HCT116 (cell line): ENCODE data around the gene PTGDS. TPM values are rescaled to one million over a fixed set of nuclear protein-coding genes. Genes with fewer than 3 reads are reported as not detected.

ENCODE experiments used
- ATAC-seq: fragments of 200-7000 bp; cut with Tn5 transposase; 2 replicates; pipeline ENCODE4 v1.9.1; 2020; ENCODE audit warnings: mild to moderate bottlenecking, moderate library complexity
- BruUV-seq: library from RNA; stranded (reverse); fragments of 400-500 nt; replicated peaks from 2 replicates; lab custom pipeline; 2021; lab: Mats Ljungman, UMichigan
- CTCF ChIA-PET: fragments of 300-600 bp; sonication (Branson Sonifier 250); formaldehyde crosslinking; loops from one replicate; lab custom pipeline; 2021; ENCODE audit warnings: antibody characterized with exemption; lab: Charles Lee
- POLR2A ChIA-PET: fragments of 300-600, 350-600 bp; sonication (Branson Sonifier 250); formaldehyde crosslinking; loops from one replicate; lab custom pipeline; 2021; ENCODE audit warnings: antibody characterized with exemption; lab: Charles Lee
- RAD21 ChIA-PET, 2 experiments: fragments of 300-600 bp; sonication (Branson Sonifier 250); formaldehyde crosslinking; loops; one replicate each; lab custom pipeline; 2023; ENCODE audit warnings: low total read pairs in 2 of 2; ENCODE audit not compliant: uncharacterized antibody in 2 of 2, unreplicated experiment in 2 of 2, low non-redundant PET in 1 of 2; lab: Charles Lee
- DNase-seq: peaks from one replicate; pipeline ENCODE4 v3.0.0-alpha.2; 2010; ENCODE audit warnings: low read depth, low spot score
- H2AFZ ChIP-seq: fragments of 200-600 bp; shearing (Covaris generic), sonication (generic); 2 replicates; pipeline ENCODE4 v1.6.1; 2017; ENCODE audit warnings: low read depth, mixed run types, mixed read lengths, antibody characterized with exemption, low read length; ENCODE audit not compliant: poor library complexity, severe bottlenecking
- H3K27ac ChIP-seq: 2 replicates; pipeline ENCODE4 v1.5.1; 2012; ENCODE audit warnings: low read depth, low read length
- H3K27me3 ChIP-seq: fragments of 200-600 bp; sonication (generic); 2 replicates; pipeline ENCODE4 v1.6.1; 2016; ENCODE audit warnings: mixed run types, low read length, mixed read lengths; ENCODE audit not compliant: insufficient read depth
- H3K36me3 ChIP-seq, 2 experiments: fragments of 200-500 bp in 1 of 2; fragments of 200-600 bp in 1 of 2; sonication (Bioruptor generic) in 1 of 2; sonication (generic) in 1 of 2; 2 replicates each; pipeline versions ENCODE4 v1.5.1 to v1.6.1; 2014 to 2016; ENCODE audit warnings: low read length in 2 of 2, inconsistent platforms in 1 of 2, mixed read lengths in 1 of 2, mixed run types in 1 of 2; ENCODE audit not compliant: insufficient read depth in 2 of 2, control insufficient read depth in 1 of 2
- H3K4me1 ChIP-seq, 2 experiments: fragments of 200-600 bp in 1 of 2; sonication (generic) in 1 of 2; 2 replicates each; pipeline versions ENCODE4 v1.5.1 to v1.6.1; 2012 to 2017; ENCODE audit warnings: low read length in 2 of 2, inconsistent platforms in 1 of 2, mild to moderate bottlenecking in 1 of 2, mixed read lengths in 1 of 2, mixed run types in 1 of 2, moderate library complexity in 1 of 2; ENCODE audit not compliant: insufficient read depth in 2 of 2, control insufficient read depth in 1 of 2
- H3K4me2 ChIP-seq: fragments of 200-600 bp; sonication (generic); 2 replicates; pipeline ENCODE4 v1.6.1; 2017; ENCODE audit warnings: mixed run types, low read length, mixed read lengths
- H3K4me3 ChIP-seq, 2 experiments: fragments of 200-600 bp in 1 of 2; sonication (generic) in 1 of 2; replicated peaks in 1 of 2; 2 replicates each; pipeline ENCODE4 v1.5.1; 2011 to 2016; ENCODE audit warnings: low read length in 2 of 2, control low read depth in 1 of 2, low read depth in 1 of 2, mild to moderate bottlenecking in 1 of 2, mixed read lengths in 1 of 2, mixed run types in 1 of 2
- H3K79me2 ChIP-seq: fragments of 200-600 bp; sonication (generic); 2 replicates; pipeline ENCODE4 v1.6.1; 2017; ENCODE audit warnings: mild to moderate bottlenecking, mixed run types, low read length, moderate library complexity, mixed read lengths; ENCODE audit not compliant: insufficient read depth
- H3K9ac ChIP-seq: fragments of 200-600 bp; sonication (generic); 2 replicates; pipeline ENCODE4 v1.6.1; 2016; ENCODE audit warnings: low read length, mixed read lengths
- H3K9me2 ChIP-seq: fragments of 200-600 bp; sonication (generic), shearing (Covaris generic); 2 replicates; pipeline ENCODE4 v1.6.1; 2017; ENCODE audit warnings: mixed run types, mild to moderate bottlenecking, moderate library complexity; ENCODE audit not compliant: insufficient read depth
- H3K9me3 ChIP-seq, 2 experiments: fragments of 200-500 bp in 1 of 2; fragments of 200-600 bp in 1 of 2; sonication (Bioruptor generic) in 1 of 2; sonication (generic) in 1 of 2; 2 replicates each; pipeline ENCODE4 v1.6.1; 2014 to 2017; ENCODE audit warnings: low read length in 2 of 2, mixed read lengths in 2 of 2, inconsistent platforms in 1 of 2, low read depth in 1 of 2, mild to moderate bottlenecking in 1 of 2, mixed run types in 1 of 2, moderate library complexity in 1 of 2; ENCODE audit not compliant: control insufficient read depth in 1 of 2, insufficient read depth in 1 of 2
- H4K20me1 ChIP-seq: fragments of 200-600 bp; sonication (generic), shearing (Covaris generic); 2 replicates; pipeline ENCODE4 v1.6.1; 2017; ENCODE audit warnings: mixed run types, mild to moderate bottlenecking, moderate library complexity; ENCODE audit not compliant: insufficient read depth
- CBX3 ChIP-seq: IDR thresholded peaks from 2 replicates; pipeline ENCODE4 v1.6.1; 2012; ENCODE audit warnings: low read depth
- CTCF ChIP-seq, 3 experiments: fragments of 200-600 bp in 1 of 3; sonication (generic) in 1 of 3; IDR thresholded peaks in 2 of 3; conservative IDR thresholded peaks in 1 of 3; 2 replicates each; pipeline ENCODE4 v1.5.1; 2012 to 2017; ENCODE audit warnings: low read depth in 2 of 3, low read length in 2 of 3, antibody characterized with exemption in 1 of 3, borderline replicate concordance in 1 of 3, control low read depth in 1 of 3, mild to moderate bottlenecking in 1 of 3, mixed read lengths in 1 of 3, mixed run types in 1 of 3, moderate library complexity in 1 of 3; ENCODE audit not compliant: insufficient read depth in 1 of 3
- EZH2 ChIP-seq: fragments of 200-600 bp; sonication (generic); IDR thresholded peaks from 2 replicates; pipeline ENCODE4 v1.6.1; 2017; ENCODE audit warnings: antibody characterized with exemption, mixed run types
- EZH2phosphoT487 ChIP-seq: fragments of 200-600 bp; IDR thresholded peaks from 2 replicates; pipeline ENCODE4 v1.6.1; 2018; ENCODE audit warnings: antibody characterized with exemption, borderline replicate concordance
- FOSL1 ChIP-seq: IDR thresholded peaks from 2 replicates; pipeline ENCODE4 v1.6.1; 2012; ENCODE audit warnings: low read depth
- MAX ChIP-seq: IDR thresholded peaks from 2 replicates; pipeline ENCODE4 v1.6.1; 2012
- REST ChIP-seq: IDR thresholded peaks from 2 replicates; pipeline ENCODE4 v1.6.1; 2012; ENCODE audit warnings: low read depth
- SRF ChIP-seq: IDR thresholded peaks from 2 replicates; pipeline ENCODE4 v1.6.1; 2012; ENCODE audit warnings: low read depth
- TCF7L2 ChIP-seq: IDR thresholded peaks from 2 replicates; pipeline ENCODE4 v1.7.0; 2011; ENCODE audit warnings: borderline replicate concordance, inconsistent platforms; ENCODE audit not compliant: insufficient read depth, insufficient read length; ENCODE audit errors: extremely low read depth
- intact Hi-C: fragments of 100-400 bp; cut with micrococcal nuclease; formaldehyde crosslinking; loops from 2 replicates; pipeline ENCODE4 v1.10.0; 2022
- total RNA-seq: library from RNA; stranded (reverse); gene quantifications from one replicate; pipeline ENCODE4 v1.2.1, GENCODE V29; 2021; ENCODE audit not compliant: unreplicated experiment

Gene PTGDS
- total RNA-seq, 1 experiment from 2014 or later: 3.1 TPM

DNA sequence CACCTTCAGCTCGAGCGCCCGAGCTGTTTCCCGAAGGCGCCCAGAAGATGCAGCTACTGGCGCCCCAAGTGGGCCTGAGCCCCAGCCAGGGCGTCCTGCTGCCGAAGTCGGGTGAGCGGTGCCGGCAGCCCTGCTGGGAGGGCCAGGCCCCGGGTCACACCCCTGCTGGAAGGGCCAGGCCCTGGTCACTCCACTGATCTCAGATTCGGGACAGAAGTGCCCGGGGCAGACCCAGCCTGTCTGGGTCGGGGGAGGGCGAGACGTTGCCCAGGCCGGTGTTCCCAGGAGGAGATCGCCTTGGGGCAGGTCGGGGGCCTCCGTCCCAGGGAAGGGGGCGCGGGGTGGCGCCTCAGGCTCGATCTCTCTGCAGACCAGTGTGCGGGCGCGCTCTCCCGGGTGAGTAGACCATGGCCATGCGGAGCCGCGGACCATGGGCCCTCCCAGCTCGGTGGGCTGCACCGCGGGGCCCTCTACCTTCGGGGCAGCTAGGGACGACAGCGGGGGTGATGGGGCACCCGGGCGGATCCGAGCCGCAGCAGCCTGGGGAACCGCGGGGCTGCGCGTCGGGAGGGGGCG, 7.8 kb downstream of the PTGDS start:
- CTCF ChIA-PET: no interaction called here
- Histone ChIP-seq H4K20me1 (no peaks in the 10 kb centered on the region), H3K36me3 (no peaks in the 10 kb centered on the region), H3K4me3 (no peak overlapping the region), H3K9me2 (no peaks in the 10 kb centered on the region), H3K27me3 (no peaks in the 10 kb centered on the region), H3K4me1 (no peaks in the 10 kb centered on the region), H3K79me2 (no peaks in the 10 kb centered on the region), H3K27ac (no peak overlapping the region), H3K9me3 (no peaks in the 10 kb centered on the region), H3K4me2 (no peak overlapping the region), H3K9ac (no peak overlapping the region), H2AFZ (no peak overlapping the region)
- intact Hi-C loops: no loop called here
- POLR2A ChIA-PET: no interaction called here
- no TSS peak for BruUV-seq
- ATAC-seq (no peak), DNase-seq (no peak)
- RAD21 ChIA-PET: no interaction called here
- no peak for TF ChIP-seq FOSL1
- no peak for TF ChIP-seq EZH2
- TF ChIP-seq REST: no peak

DNA sequence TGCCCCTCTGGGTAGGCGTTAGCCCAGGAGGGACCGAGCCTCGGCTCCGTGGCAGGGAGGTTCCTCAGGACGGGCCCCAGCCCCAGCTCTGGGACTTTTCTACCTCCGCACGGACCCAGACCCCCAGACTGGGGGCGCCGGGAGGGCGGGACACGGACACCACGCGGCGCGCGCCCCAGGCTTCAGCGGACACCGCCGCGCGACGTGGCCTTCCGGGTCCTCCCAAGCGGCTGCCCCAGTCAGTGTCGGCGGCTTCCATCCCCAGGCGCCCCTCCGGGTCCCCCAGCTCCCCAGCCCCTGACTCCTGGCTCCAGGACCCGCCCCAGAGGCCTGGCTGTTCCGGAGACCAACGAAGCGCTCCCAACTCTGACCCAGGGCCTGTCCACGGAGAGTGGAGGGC, 8.5 kb downstream of the PTGDS start:
- ChIA-PET CTCF (no interaction called here), RAD21 (no interaction called here), POLR2A (no interaction called here)
- H4K20me1 ChIP-seq: no peaks in the 10 kb centered on the region
- no peaks in the 10 kb centered on the region for H3K9me2 ChIP-seq
- no peak overlapping the region for H3K27ac ChIP-seq
- no peaks in the 10 kb centered on the region for H3K36me3 ChIP-seq
- no peak overlapping the region for H2AFZ ChIP-seq
- ATAC-seq (no peak), DNase-seq (no peak)
- no TSS peak for BruUV-seq
- no peaks in the 10 kb centered on the region; a peak in 1 of 4 replicates for H3K9me3 ChIP-seq
- peaks cover 0 to under 1% of the 10 kb centered on the region in 2 experiments; a peak in 2 of 4 replicates for H3K4me1 ChIP-seq
- H3K4me2 ChIP-seq: no peak overlapping the region
- no peaks in the 10 kb centered on the region for H3K27me3 ChIP-seq
- H3K4me3 ChIP-seq: no peak overlapping the region
- no peaks in the 10 kb centered on the region for H3K79me2 ChIP-seq
- intact Hi-C loops: no loop called here
- H3K9ac ChIP-seq: no peak overlapping the region
- TF ChIP-seq TCF7L2 (no peak), EZH2 (no peak), EZH2phosphoT487 (no peak), CBX3 (no peak), MAX (no peak), CTCF (IDR thresholded peaks at IDR 0.05 in 2 of 3, conservative IDR thresholded peaks at IDR 0.05 in 1 of 3; ENCODE audit: borderline replicate concordance in 1 of 3, insufficient read depth in 1 of 3, low read depth in 2 of 3, low read length in 2 of 3) (no peak), SRF (no peak), REST (no peak)
